NCI-H524 (cell line): ENCODE results near the gene ZMIZ1.
A peak's percentile ranks its signal among the peaks of the same experiment; 100 is the strongest.

Experiments
- DNase-seq, 2 experiments: peaks; one replicate each; lab custom pipeline; 2025; lab: John Stamatoyannopoulos, UW

The ZMIZ1 gene

GRCh38 chr10:79342811-79343561, 274.2 kb downstream of the ZMIZ1 start:
- DNase-seq, result no peak

DNA sequence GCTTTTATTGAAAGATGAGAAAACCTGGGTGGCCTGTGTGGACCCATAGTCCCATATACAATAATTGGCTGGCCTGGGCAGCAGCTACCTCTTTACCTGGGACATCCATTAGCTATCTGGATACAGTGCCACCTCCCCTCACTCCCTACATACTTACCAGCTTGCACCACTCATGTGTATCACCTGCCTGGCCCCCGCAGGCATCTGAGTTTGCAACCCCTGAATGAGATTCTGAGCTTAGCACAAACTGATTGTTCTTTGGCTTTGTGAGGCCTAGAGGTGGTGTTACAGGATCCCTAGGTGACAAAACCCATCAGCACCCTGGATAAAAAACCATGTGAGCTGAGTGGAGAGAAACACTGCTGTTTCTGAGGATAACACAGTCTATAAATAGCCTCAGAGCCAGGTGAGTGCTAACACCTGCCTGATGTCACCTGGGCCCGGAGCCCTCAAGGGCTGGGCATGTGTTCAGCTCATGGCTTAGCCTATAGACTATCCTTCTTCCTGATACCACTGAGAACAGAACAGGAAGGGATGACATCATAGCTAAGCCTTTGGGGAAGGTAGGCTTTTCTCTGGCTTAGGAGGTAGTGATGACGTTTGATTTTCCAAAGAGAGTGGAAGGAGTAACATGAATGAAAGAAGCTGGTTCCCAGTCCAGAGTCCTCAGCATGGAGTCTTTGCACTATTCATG, 275.9 kb downstream of the ZMIZ1 start:
- no peak for DNase-seq

DNA sequence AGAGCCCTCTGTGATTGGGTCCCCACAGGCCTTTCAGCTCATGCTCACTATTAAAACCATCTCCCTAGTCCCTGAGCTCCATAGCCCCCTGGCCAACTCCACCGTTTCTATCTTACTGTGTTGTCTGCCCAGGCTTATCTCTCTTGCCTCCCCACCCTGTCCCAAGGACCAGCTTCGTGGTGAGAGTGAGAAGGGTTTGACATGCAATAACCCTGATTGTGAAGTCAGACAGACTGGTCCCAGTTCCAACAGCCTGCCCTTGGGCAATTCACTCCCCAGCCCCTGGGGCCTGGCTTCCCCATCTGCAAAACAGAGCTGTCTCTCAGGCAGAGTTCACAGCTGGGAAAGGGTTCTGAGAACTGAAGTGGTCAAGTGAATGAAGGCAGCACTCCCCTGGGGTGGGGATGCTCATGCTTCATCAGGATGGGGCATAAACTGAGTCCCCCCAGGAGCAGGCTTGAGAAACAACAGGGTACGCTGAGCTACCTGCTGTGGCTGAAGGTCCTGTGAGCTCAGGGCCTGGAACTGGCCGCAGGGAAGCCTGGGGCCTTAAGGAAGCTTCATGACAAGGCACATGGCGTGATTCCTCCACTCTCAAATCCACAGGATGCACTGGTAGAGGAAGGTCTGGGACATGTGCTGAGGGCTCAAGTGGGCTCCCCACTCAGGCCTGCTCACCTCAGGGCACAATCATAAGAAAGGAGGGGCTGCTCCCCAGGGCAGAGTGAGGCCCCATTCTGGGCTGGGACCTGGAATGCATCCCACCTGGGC, 276.7 kb downstream of the ZMIZ1 start:
- DNase-seq, result no peak

DNA sequence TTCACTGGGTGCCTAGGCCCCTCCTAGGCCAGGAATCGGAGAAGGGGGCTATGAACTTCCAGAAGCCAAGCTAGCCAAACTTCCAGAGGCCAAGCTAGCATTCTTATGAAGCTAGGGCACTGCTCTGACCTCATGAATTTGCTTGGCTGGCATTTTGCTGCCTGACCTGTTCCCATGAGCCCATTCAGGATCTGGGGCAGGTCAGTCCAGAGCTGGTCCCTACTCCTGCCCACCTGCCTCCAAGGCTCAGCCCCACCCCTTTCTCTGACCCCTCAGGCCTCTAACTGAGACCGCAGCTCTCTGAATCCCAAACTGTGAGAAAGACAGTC, 277.2 kb downstream of the ZMIZ1 start:
- DNase-seq, result no peak

GRCh38 chr10:79346388-79347225, 277.8 kb downstream of the ZMIZ1 start:
- peak in 1 of 2 experiments; percentile 10 for DNase-seq

- peak; percentile 50 to 69 for DNase-seq
Measured at GRCh38 chr10:79347226-79347893, 278.6 kb downstream of the ZMIZ1 start, which contains the start of gene PPIF. TSS of gene PPIF (plus strand) at chr10:79347469. CDS start at chr10:79347549, 80 bp downstream.

GRCh38 chr10:79347894-79348639, 279.3 kb downstream of the ZMIZ1 start:
- peak in 1 of 2 experiments; percentile 1 for DNase-seq

- no peak for DNase-seq
Measured at GRCh38 chr10:79348640-79348988, 279.8 kb downstream of the ZMIZ1 start.

- no peak for DNase-seq
Measured at GRCh38 chr10:79349072-79349491, 280.3 kb downstream of the ZMIZ1 start.

DNA sequence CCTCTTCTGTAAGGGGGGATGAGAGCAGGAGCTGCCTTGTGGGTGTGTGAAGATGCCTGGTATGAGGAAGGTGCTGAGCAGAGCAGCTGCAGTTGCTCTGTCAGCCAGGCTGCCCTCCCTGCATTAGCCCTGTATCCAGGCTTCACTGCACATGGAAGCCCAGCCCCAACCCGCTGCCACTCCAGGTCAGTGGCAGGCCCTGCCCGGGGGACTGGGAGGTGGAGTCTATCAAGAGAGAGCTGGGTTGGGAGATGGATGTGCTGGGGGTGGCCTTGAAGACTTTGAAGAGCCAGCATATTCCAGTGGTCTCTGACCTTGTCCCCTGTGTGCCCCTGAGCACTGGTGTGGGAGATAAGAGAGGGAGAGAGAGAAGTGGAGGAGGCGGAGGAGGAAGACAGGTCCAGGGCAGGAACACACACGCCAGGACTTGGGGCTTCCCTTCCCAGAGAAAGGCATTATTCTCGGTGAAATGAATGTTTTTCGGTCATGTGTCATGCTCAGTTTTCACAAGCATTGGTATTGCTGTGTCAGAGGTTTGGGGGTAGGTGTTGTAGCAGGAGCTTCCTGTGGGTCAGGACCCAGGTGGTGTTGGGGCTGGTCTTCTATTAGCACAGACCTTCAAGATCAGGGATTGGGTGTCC, 281.1 kb downstream of the ZMIZ1 start:
- no peak for DNase-seq

DNA sequence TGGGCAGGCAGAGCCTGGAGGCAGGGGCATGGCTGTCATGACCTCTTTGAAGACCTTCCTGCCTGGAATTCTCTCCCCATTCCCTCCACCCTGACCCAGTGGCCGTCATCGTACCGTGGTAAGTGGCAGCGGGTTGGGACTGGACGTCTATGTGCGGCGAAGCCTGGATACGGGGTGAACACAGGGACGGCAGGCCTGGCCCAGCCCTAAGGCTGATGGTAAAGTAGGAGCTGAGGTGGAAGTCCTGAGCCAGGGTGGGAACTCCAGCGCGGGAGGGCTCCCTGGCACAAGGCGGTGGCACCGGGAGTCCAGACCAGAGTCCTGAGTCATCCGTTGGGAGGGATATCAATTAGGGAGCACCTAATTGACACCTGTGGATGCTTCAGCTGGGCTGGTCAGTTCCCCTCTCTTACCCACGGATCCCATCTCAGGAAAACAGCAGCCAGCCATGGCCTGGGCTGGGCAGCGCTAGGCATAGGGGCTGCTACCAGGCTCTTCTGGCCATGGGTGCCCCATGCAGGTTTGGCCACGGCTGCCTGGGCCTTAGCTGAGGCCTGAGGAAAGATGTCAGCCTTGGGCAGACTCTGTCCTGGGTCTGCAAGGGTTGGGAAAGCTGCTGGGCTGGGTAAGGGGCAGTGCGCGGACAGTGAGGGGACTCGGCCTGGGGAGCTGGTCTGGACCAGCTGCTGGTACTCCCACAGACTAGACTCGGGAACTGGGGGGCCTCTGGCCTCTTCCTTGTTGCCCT, 281.8 kb downstream of the ZMIZ1 start:
- DNase-seq, result no peak

DNA sequence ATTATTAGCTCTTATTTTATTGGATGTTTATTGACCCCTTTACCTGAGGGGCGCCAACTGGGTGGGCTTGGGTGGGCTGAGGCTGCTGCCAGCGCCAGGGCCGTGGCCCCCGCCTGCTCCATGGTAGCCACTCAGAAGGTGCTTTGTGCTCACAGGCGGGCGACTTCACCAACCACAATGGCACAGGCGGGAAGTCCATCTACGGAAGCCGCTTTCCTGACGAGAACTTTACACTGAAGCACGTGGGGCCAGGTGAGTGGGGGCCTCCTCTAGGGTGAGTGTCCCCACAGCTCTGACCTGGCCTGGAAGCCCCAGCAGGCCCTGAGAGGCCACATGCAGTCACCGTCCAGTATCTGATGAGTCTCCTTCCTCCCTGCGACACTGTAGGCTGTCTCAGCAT, 282.6 kb downstream of the ZMIZ1 start:
- no peak for DNase-seq

GRCh38 chr10:79352035-79352877, 283.5 kb downstream of the ZMIZ1 start:
- no peak for DNase-seq

GRCh38 chr10:79353000-79353406, 284.2 kb downstream of the ZMIZ1 start:
- DNase-seq, result no peak

DNA sequence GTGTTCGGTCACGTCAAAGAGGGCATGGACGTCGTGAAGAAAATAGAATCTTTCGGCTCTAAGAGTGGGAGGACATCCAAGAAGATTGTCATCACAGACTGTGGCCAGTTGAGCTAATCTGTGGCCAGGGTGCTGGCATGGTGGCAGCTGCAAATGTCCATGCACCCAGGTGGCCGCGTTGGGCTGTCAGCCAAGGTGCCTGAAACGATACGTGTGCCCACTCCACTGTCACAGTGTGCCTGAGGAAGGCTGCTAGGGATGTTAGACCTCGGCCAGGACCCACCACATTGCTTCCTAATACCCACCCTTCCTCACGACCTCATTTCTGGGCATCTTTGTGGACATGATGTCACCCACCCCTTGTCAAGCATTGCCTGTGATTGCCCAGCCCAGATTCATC, 285.0 kb downstream of the ZMIZ1 start:
- DNase-seq, result no peak

DNA sequence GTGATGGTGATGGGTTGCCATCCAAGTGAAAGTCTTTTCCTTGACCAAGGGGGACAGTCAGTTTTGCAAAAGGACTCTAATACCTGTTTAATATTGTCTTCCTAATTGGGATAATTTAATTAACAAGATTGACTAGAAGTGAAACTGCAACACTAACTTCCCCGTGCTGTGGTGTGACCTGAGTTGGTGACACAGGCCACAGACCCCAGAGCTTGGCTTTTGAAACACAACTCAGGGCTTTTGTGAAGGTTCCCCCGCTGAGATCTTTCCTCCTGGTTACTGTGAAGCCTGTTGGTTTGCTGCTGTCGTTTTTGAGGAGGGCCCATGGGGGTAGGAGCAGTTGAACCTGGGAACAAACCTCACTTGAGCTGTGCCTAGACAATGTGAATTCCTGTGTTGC, 285.4 kb downstream of the ZMIZ1 start:
- no peak for DNase-seq

DNA sequence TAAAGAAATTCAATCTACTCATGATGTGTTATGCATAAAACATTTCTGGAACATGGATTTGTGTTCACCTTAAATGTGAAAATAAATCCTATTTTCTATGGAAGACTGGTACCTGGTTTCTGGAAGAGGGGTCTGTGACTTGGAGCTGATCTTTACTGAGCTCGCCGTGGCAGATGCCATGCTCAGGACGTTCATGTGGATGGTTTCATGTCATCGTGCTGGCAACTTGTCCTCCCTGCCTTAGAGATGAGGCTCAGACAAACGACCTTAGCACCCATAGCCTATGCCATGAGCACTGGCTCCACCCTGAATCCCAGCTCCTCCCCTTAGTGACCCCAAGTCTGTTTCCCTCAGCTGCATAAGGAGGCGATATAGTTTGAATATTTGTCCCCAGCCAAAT, 285.8 kb downstream of the ZMIZ1 start:
- no peak for DNase-seq

DNA sequence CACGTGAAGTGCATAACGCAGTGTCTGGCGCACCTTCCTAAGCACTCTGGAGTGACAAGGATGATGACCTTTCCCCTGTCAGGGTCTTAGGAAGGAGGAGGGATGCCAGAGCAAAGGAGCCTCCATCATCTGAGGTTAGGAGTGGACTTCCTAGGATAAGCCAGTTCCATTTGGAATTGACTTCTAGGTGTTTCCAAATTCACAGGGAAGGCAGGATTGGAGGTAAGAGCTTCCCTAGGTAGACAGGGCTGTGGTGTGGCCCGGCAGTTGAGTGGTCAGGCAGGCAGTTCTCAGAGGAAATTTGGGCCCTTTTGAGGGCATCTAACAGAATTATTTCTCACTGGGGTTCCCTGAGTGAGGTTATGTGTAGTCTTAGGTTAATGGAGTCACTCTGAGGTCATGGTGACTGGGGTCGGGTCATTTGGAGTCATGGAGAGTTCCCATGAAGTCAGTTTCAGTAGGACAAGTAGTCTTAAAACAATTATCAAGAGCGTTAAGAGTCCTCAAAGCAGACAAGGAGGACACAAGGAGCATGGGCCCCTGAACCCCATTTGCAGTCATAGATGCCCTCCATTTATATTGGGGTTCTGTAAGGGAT, 286.8 kb downstream of the ZMIZ1 start:
- no peak for DNase-seq
